Measurements from ENCODE around the gene FEN1.

Gene FEN1

GRCh38 chr11:61834278-61835048, 41.8 kb downstream of the FEN1 start:
- Histone ChIP-seq H3K27me3 (ENCODE audit: insufficient read depth, poor library complexity, severe bottlenecking) (no peaks in the 10 kb centered on the region), H3K9me3 (ENCODE audit: severe bottlenecking) (no peaks in the 10 kb centered on the region), H3K27ac (ENCODE audit: poor library complexity, severe bottlenecking) (peak overlapping the region; percentile 76), H3K4me1 (ENCODE audit: insufficient read depth, poor library complexity, severe bottlenecking) (peaks cover 22% of the 10 kb centered on the region), H3K36me3 (ENCODE audit: low read depth) (peaks cover 89% of the 10 kb centered on the region), H3K4me3 (ENCODE audit: severe bottlenecking) (no peak overlapping the region)
- TF ChIP-seq CTCF (IDR thresholded peaks at IDR 0.05; ENCODE audit: poor library complexity, severe bottlenecking): no peak
- peak; percentile 37 for DNase-seq (ENCODE audit: low spot score)
- peak; percentile 42 for ATAC-seq (ENCODE audit: low read depth)

GRCh38 chr11:61836193-61836592, 43.5 kb downstream of the FEN1 start:
- H3K36me3 ChIP-seq (ENCODE audit: low read depth): peaks cover 89% of the 10 kb centered on the region
- peak overlapping the region; percentile 76 for H3K27ac ChIP-seq (ENCODE audit: poor library complexity, severe bottlenecking)
- no peaks in the 10 kb centered on the region for H3K9me3 ChIP-seq (ENCODE audit: severe bottlenecking)
- H3K4me1 ChIP-seq (ENCODE audit: insufficient read depth, poor library complexity, severe bottlenecking): peaks cover 11% of the 10 kb centered on the region
- no peak for TF ChIP-seq CTCF (IDR thresholded peaks at IDR 0.05; ENCODE audit: poor library complexity, severe bottlenecking)
- H3K4me3 ChIP-seq (ENCODE audit: severe bottlenecking): no peak overlapping the region
- ATAC-seq (ENCODE audit: low read depth): no peak
- no peaks in the 10 kb centered on the region for H3K27me3 ChIP-seq (ENCODE audit: insufficient read depth, poor library complexity, severe bottlenecking)
- DNase-seq (ENCODE audit: low spot score): no peak

- no peak for TF ChIP-seq CTCF (IDR thresholded peaks at IDR 0.05; ENCODE audit: poor library complexity, severe bottlenecking)
- DNase-seq (ENCODE audit: low spot score) (peak; percentile 34), ATAC-seq (ENCODE audit: low read depth) (no peak)
- no peak overlapping the region for H3K4me3 ChIP-seq (ENCODE audit: severe bottlenecking)
- no peaks in the 10 kb centered on the region for H3K9me3 ChIP-seq (ENCODE audit: severe bottlenecking)
- H3K27ac ChIP-seq (ENCODE audit: poor library complexity, severe bottlenecking): no peak overlapping the region
- no peaks in the 10 kb centered on the region for H3K27me3 ChIP-seq (ENCODE audit: insufficient read depth, poor library complexity, severe bottlenecking)
- H3K36me3 ChIP-seq (ENCODE audit: low read depth): peaks cover 89% of the 10 kb centered on the region
- peaks cover 11% of the 10 kb centered on the region for H3K4me1 ChIP-seq (ENCODE audit: insufficient read depth, poor library complexity, severe bottlenecking)
Observed at GRCh38 chr11:61837411-61838005, 44.8 kb downstream of the FEN1 start.

- H3K27ac ChIP-seq (ENCODE audit: poor library complexity, severe bottlenecking): no peak overlapping the region
- H3K4me3 ChIP-seq (ENCODE audit: severe bottlenecking): no peak overlapping the region
- H3K27me3 ChIP-seq (ENCODE audit: insufficient read depth, poor library complexity, severe bottlenecking): no peaks in the 10 kb centered on the region
- H3K36me3 ChIP-seq (ENCODE audit: low read depth): peaks cover 91% of the 10 kb centered on the region
- no peaks in the 10 kb centered on the region for H3K9me3 ChIP-seq (ENCODE audit: severe bottlenecking)
- ATAC-seq (ENCODE audit: low read depth) (no peak), DNase-seq (ENCODE audit: low spot score) (peak; percentile 38)
- H3K4me1 ChIP-seq (ENCODE audit: insufficient read depth, poor library complexity, severe bottlenecking): peaks cover 10% of the 10 kb centered on the region
- TF ChIP-seq CTCF (IDR thresholded peaks at IDR 0.05; ENCODE audit: poor library complexity, severe bottlenecking): no peak
Observed at GRCh38 chr11:61838501-61838900, 45.8 kb downstream of the FEN1 start.

GRCh38 chr11:61838921-61839320, 46.2 kb downstream of the FEN1 start:
- TF ChIP-seq CTCF (IDR thresholded peaks at IDR 0.05; ENCODE audit: poor library complexity, severe bottlenecking): no peak
- no peak for DNase-seq (ENCODE audit: low spot score)
- Histone ChIP-seq H3K9me3 (ENCODE audit: severe bottlenecking) (no peaks in the 10 kb centered on the region), H3K4me3 (ENCODE audit: severe bottlenecking) (no peak overlapping the region), H3K4me1 (ENCODE audit: insufficient read depth, poor library complexity, severe bottlenecking) (peaks cover 6% of the 10 kb centered on the region), H3K27ac (ENCODE audit: poor library complexity, severe bottlenecking) (no peak overlapping the region), H3K27me3 (ENCODE audit: insufficient read depth, poor library complexity, severe bottlenecking) (no peaks in the 10 kb centered on the region), H3K36me3 (ENCODE audit: low read depth) (peaks cover 91% of the 10 kb centered on the region)
- no peak for ATAC-seq (ENCODE audit: low read depth)
